Renal pelvis (tissue), 4 donors: ENCODE results near the gene SORBS2. TPM values are rescaled to one million over a fixed set of nuclear protein-coding genes. Genes with fewer than 3 reads are reported as not detected.
A peak's percentile ranks its signal among the peaks of the same experiment; 100 is the strongest.

Experiments used
- DNase-seq: peaks from one replicate; pipeline ENCODE4 v3.0.0-alpha.2; 2013
- polyA plus RNA-seq, 3 donors: library from polyadenylated mRNA; unstranded; fragments of 120-200 nt; gene quantifications; one replicate each; pipeline ENCODE4 v1.2.1, GENCODE V29; 2013; ENCODE audit not compliant: insufficient read length in 3 of 3

The SORBS2 gene
- polyA plus RNA-seq, 3 donors = 64.0 to 83.9 (median 79.5) TPM

DNA sequence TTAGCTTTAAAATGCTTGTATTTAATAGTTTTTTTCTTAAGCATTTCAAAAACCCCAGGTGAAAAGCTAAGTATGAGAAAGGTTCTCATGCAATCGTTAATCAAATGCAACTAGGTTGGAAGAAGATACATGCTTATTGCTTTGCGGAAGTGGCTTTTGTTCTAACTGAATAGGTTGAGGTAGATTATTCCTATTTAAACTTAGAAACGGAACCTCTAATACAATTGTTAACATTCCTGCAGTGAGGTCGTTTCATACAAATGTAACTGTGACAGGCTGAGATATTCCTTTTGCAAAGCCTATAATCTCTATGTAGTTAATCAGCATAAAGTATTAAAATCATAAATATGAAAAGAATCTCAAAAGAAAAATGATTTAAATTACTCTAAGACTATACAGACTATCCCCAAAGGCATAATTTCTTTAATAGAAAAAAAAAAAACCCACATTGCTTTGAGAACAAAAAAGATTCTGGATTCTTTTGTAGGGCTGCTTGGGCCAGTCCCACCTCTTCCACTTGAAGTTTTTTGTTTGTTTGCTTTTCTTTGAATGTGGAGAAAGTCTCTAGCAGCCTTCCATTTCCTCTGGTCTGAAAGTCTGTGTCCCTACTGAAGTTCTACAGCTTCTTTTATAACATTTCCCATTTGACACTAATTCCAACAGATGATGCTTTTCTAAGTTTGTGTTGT, 25.6 kb upstream of the SORBS2 start:
- no peak for DNase-seq

DNA sequence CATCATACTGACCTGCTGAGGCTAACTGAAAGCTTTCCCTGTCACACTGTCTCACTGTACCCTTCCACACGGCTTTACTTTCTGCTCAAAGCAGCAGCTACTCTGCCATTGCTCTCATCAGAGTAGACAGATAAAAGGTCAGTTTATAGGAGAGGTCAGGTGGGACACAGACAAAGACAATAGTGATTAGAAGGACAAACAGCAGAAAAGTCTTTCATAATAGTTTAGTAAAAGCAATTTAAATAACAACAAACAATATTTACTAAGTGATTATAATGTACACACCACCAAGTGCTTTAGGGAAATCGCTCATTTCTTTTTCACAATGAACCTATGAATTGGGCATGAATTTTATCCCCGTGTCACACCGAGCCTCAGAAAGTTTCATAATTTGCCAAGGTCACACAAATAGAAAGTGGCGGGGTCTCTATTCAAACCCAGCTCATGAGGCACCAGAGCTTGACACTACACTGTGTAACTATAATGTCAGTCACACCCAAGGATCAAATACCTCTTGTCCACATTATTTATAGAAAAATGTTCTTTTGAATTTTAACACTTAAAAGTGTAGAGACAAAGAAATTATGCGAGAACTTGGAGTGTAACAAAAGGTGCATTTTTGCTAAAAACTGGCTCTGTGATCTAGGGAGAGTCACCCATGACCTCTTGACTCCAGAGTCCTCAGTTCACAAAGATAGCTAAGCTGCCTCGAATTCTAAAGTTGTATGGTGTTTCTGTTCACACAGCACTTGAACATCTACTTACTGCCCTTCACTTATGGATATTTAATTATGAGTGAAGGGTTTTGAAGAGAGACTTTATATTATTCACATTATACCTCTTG, 24.5 kb upstream of the SORBS2 start:
- DNase-seq = no peak

DNA sequence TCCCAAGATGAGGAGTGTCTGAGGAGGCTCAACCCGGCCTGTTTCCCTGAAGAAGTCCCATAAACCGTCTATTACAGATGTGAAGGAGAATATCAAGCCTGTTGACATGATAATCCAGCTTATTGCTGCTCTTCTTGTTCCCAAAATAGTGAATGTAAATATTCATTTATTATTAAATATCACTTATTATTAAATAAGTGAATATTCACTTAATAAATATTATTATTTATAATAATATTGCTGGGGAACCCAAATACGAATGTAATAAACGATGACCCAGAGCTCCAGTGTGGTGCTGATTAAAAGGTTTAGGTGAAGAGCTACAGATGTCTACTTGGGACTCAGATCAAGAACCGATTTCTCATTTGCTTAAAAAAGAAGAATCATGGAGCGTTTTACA, 23.8 kb upstream of the SORBS2 start:
- DNase-seq = no peak

DNA sequence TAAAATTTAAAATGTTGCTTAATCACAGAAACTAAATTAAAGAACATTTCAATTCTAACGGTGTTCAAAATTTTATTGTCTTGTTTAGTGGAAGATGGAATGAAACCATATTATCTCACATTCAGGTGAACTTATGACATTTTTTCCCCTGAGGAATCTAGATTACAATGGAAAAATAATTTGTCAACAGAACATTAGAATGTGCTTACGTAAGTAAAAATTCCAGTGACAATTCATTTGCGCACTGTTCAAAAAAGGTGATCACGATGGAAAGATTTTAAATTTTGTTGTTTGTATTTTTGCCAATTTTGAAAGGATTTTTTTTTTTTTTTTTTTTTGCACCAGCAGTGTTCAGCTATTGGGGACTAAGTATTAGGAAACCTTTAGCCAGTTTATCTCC, 23.3 kb upstream of the SORBS2 start:
- no peak for DNase-seq

DNA sequence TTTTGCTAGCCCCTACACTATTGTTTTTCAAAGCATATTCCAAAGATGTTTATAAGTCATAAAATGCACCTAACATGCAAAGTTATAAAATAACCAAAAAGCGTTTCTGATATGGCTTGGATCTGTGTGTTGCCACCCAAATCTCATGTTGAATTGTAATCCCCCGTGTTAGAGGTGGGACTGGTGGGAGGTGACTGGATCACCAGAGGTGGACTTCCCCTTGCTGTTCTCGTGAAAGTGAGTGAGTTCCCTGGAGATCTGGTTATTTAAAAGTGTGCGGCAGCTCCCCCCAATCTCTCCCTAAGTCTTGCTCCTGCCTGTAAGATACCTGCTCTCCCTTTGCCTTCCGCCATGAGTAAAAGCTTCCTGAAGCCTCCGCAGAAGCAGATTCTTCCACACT, 22.8 kb upstream of the SORBS2 start:
- DNase-seq = no peak

DNA sequence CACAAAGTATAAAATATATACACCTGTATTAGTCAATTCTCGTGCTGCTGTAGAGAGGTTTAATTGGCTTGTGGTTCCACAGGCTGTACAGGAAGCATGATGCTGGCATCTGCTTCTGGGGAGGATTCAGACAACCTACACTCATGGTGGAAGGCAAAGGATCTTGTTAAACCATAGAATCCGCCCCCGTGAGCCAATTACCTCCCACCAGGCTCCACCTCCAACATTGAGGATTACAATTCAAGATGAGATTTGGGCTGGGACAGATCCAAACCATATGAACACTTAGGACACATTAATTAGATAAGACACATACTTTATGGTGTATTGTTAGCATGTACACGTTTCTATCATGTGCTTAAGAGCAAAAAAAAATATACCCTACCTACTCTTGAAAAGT, 22.1 kb upstream of the SORBS2 start:
- no peak for DNase-seq

DNA sequence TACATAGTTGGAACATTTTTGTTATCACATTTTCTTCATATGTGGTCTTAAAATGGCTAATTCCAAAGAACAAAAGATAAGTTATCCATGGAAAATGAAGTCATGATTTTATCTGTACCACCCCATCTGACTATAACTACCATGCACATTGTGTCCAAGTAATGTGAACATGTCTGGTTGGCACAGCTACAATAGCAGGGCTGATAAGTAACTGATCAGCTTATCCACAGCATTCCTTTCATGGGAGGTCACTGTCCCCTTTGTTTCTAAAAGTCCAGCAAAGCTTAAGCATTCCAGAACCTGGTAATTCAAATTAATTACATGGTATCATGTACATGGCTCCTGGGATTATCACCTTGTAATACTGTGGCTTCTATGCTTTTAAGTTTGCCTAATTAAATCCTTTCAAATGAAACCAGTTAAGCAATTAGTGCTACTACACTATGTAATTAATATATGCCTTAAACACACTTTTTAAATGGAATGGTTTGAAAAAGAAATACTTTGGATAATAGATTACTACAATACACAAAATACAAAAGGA, 21.1 kb upstream of the SORBS2 start:
- no peak for DNase-seq

DNA sequence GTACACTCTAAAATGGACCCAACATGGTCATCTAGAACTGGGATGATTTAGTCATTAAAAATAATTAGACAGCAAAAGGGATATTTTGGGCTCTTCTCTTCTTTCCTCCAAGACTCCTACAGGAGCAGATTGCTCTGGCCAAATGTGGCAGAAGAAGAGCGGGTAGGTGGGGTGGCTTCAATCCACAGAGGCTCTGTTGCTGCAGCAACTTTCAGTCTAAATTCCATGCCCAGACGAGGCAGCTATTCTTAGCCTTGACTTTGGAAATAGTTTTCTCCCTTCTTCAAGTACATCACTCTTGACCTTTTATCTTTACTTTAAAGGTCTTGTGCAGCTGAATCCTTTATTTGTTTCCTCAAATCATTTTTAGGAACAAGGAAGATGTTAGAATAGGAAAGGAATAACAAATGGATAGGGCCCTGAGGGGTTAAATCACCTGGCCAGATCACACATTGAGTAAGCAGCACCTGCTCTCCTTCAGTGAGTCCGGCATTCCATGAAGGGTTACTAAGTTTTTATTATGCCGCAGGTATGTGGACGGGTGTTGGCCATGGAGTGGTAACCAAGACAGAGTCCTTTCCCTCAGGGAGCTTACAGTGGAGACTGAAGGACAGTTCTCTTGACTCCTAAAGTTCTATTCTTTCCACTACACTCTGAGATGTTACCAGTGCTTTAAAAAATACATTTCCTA, 19.3 kb upstream of the SORBS2 start:
- DNase-seq = no peak

DNA sequence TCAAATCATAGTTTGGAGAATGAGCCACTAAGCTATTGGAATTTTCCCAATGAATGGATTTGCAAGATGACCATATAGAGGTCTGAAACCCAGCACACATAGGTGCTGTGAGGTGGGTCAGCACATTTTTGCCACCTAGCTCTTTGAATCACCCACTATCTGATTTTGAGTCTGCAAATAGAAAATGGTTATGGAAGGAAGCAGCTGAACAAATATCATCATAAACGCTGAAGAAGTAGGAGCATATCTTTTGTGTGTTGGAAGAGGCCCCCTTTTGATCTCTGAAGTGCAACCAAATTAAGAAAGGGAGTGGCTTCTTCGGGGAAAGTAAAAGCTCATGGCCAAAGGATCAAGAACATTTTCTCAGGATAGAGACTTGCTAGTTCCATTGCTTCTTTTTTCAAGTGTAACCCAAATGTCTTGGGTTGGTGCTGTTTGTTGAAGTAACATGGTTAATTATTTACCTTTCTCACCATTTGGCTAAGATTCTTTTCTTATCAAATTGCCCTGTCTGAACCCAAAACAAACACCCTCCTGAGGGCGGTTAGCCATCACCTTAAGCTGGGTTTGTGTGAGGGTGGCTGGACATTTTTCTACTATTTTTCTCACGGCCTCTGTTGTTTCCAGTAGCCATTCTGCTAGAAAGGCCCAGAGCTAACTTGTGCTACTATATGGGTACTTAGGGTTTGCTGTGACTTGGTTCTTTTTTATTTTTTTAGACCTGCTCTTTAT, 18.4 kb upstream of the SORBS2 start:
- DNase-seq = no peak

DNA sequence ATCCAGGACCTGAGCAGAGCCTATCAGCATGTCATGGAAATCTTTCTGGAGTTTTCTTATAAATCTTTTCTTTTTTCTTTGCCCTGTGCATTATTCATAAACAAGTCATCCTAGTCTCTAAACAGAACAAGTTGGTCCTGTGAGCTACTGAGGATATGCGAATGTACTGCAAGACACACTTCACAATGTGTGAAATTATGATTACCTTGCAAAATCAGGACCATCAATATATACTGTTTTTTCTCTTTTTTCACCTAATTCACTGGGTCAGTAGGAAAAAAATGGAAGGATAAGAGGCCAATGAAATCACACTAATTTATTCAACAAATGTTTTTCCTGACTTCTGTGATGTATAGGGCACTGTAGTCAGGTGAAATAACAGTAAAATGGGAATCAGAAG, 14.4 kb upstream of the SORBS2 start:
- DNase-seq = no peak

DNA sequence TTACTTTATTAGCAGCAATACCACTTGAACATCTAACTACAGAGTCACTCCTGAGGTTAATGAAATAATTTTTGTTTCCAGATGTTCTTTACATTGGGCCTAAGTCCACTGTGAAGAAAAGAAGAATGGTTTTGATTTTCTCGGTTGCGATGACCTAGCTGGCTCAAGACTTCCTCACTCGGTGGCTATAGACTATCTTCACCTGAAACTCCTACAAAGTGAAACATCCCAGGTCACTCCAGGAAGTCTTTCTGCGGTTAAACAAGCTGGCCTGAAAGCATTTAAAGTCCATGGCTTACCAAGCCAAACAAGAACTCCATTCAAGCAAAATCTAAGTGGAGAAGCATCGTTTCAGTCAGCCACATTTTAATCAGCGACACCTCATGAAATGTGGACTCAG, 13.7 kb upstream of the SORBS2 start:
- DNase-seq = no peak

DNA sequence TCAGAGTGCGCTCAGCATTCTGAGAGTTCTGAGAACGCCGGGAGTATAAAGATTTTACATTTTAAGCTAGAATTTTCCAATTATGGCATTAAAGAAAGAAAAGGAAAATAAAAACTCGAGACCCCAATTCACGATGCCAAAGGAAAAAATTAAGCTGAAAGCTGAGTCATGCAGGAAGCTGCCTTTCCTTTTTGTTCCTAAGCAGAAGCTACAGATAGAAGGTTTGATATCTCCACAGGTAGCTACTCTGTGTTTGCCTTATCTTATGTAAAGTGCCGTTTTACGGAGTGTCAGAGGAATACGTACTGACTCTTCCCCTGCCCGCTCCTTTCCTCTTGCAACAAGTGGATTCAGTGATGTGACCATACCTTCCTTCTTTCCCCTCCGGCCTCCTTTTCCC, 10.8 kb upstream of the SORBS2 start:
- no peak for DNase-seq

DNA sequence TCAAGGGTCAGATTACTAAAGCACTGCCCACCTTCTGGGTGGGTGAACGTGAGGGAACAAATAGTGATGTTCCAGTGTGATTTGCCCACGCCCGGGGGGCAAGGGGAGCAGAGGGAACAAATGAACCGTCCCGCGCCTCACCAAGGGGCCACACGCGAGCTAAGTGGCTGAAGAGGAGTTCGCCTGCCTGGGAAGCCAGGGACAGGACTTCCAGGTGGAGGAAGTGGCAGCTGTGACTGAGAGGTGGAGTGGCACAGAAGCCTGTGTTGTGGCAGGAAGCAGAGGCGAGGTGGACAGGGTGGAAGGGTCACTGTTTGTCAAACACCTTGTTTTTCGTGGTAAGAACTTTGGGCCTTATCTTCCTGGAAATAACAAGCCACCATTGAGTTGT, 9.0 kb upstream of the SORBS2 start:
- no peak for DNase-seq

DNA sequence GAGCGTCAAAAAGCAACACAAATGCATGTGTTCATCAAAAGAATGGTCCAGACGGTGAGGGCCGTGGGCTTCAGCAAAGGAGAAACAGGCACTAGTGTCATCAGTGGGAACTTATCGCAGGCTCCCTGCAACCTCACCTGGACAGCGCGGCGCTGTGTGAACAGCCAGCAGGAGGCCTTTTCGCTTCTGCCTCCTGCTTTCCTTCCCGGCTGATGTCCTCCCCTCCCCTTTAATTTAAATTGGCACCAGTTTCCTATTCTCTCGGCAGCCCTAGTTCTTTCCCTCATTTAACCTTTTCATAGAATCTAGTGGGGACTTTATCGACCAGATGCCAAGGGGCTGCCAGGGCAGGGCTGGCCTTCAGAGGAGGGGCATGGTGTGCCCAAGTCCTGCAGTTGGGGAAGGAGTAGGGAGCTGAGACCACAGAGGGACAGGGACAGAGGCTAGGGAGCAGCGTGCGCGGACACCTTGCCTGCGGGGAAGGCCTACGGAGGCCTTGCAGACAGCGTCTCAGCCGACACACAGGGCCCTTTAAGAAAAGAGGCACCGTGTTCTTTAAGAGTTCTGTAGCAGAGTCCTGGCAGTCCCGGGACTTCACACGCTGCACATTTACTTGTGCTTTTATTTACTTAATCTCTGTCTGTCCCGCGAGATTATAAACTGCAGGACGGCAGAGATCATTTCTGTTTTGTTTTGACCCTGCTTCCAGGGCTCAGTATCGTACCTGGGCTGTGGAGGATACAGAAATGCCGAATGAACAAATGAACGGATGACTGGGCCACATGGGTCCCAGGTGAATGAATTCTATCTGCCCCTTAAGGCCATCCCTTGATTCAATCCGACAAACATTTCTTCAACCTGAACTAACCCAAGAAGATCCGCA, 8.4 kb upstream of the SORBS2 start:
- no peak for DNase-seq

DNA sequence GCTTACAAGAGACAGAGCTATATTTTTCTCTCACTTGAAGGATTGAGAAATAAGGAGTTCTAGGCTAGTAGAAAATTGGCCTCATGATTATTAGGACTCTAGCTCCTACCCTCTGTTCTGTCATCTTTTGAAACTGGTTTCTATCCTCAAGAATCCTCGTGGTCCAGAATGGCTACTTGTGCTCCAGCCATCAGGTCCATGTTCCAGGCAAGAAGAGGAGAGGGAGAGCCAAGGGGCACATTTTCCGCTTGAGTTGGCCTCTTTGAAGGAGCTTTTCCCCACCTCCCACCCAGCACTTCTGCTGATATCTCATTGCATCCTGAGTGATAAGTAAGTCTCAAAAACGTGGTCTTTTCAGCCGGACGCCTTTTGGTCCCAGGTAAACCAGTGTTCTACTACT, 7.2 kb upstream of the SORBS2 start:
- DNase-seq = no peak

DNA sequence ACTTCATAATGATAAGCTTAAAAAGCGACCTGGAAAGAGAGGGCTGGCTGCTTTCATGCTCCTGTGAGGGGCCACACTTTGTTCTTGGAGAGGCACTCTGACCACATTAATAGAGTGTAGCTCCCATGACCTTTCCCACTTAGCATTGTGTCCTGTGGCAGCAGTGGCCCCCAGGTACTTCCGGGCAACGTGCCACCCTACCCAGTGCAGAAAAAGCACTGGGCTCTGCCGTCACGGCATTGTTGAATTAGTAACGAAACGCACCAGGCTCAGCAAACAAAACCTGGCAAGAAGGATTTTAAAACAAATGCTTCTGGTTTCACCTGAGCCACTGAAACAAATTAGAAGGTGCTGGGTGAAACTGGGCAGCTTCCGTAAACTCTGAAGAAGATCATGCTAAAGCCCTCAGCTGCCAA, 5.4 kb upstream of the SORBS2 start:
- no peak for DNase-seq

DNA sequence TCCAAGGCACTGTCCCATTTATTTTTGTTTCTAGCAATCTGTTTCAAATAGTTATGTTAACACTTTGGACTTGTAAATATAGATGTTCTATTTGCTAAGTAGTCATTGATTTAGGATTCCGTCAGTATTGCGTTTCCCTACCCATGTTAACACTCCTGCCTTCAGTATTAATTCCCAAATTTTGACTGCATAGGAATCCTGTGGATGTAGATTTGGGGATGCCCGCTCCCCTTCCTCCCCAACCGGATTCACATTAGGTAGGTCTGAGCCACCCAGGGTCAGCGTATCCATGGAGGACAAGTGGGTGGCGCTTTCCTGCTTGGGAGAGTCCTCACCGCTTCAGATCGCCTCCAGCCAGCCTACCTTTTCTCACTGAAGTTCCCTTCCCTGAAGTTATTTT, 1.1 kb upstream of the SORBS2 start:
- no peak for DNase-seq

DNA sequence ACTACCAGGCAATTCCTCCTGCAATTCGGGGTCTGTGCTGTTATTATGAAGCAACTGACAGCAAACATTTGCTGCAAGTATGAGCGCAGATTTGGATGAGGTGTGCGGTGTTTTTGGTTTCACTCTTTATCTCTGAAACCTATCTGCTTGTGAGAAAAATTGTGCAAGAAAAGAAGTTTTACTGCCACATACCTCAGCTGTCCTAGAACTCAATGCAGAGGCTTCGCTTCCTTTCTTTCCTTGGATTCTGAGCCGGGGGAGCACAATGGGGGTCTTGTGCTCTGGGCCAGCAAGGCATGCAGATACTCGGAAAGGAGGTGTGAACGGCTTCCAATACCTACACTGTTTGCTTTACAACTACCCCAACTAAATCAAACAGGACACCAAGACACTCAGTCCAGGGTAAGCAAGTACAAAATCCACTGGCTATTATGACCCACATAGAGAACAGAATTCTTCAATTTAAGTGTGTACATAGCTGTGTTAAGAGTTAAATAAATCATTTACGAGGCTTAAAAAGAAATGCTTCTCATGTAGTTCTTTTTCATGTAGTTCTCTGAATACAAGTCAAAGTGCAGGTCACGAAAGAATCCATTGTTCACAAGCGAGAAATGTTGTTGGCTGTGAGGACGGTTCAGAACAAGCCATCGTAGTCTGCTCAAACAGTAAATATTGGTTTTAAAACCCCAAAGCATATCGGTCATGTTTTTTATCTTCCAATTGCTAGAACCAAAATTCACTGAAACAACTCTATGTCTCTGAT, 1.1 kb downstream of the SORBS2 start:
- DNase-seq = peak; percentile 19

DNA sequence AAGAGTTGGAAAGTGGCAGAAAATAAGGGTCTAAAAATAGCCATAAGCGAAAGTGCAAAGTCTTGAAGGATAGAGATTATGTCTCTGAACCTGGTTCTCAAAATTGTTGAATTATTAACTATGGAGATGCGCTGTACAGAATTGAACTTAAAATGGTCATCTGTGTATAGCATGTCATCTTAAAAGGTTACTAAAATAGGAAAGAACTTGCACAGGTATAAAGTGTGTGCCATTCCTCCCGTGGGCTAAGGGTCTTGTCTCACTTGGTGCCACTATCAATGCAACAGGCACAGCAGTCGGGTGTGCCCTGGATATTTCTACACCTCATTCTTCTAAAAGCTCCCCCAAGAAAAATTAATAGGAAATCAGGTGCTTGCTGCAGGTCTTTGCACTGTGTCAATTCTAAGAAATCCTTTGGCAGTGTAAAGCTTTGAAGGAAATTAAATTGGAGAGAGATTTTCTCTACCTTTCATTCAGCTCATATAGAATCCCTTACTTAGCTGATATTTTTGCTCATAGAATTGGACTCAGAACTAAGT, 2.4 kb downstream of the SORBS2 start:
- DNase-seq = no peak

DNA sequence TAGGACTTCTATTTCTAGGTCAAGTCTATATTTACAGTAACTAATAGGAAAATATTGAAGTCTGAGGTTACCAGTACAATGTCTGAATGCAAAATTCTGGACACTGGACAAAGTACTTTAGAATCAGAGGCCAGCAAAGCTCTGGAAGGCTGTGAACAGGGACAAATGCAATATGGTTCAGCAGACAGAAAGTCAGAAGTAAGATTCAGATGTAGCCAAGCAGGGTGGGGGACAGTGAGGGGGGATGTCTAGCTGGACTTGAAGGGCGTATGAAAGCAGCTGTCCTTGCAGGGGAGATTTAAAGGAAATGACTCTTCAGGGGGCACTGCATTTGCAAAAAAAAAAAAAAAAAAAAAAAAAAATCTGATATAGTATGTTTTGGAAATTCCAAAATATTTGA, 2.9 kb downstream of the SORBS2 start:
- DNase-seq = no peak
